ENCODE measurements around the gene COMMD1. TPM values are rescaled to one million over a fixed set of nuclear protein-coding genes. Genes with fewer than 3 reads are reported as not detected.
"Not testable (repeated sequence)": the region's sequence is repeated elsewhere in the genome, so short reads cannot be mapped to it uniquely, and the experiment has no call there.

COMMD1 gene
- 43.6 and 46.8 TPM in 2 replicates for total RNA-seq (ENCODE audit: low replicate concordance)
- long read RNA-seq, transcript COMMD1-201 (3 exons, 911 nt) = major isoform, 19 of 39 reads
- long read RNA-seq, partial matches to known transcripts = 0 of 39 reads
- long read RNA-seq, other reads (novel, unspliced or antisense) = 20 of 39 reads

DNA sequence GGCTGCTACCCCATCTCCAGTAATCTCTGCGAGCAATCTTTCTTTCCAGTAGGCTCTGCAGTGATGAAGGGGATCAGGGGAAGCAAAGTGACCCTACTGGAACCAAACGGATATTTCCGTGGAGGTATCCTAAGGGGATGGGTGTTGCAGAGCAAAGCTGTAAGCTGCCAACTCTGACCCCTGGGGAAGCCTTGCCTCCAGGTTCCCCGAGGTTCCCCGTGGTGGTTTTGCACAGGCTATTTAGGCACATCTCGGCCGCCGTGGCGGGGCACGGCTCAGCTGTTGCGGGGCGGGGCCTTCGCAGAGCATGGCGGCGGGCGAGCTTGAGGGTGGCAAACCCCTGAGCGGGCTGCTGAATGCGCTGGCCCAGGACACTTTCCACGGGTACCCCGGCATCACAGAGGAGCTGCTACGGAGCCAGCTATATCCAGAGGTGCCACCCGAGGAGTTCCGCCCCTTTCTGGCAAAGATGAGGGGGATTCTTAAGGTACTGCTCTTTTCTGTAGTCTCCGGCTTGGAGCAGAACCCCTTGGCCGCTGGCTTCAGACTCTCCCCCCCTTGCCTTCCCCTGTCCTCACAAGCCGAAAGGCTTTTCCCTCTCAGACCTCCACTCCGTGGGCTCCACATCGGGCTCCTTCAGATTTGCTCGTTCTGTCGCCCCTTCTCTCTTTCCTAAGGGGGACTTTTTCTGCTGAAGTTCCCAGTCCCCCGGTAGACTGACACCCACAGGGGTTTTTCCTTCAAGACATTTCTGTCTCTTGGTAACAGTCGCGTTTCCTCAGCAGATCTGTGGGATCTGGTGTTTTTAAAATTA lies at the start of gene COMMD1:
TSS of gene COMMD1 (plus strand) at position 303 of the 814 bp plus-strand sequence. CDS start at position 308, 5 bp downstream.
- H3K27me3 Mint-ChIP-seq = no peaks in the 10 kb centered on the region
- DNase-seq (ENCODE audit: extremely low spot score, unreplicated experiment) = peak; percentile 81
- H3K4me1 Mint-ChIP-seq (ENCODE audit: unreplicated experiment) = no peaks in the 10 kb centered on the region
- H3K4me3 Mint-ChIP-seq = peak within 1 kb of the TSS; percentile 97
- no peaks in the 10 kb centered on the region for H3K36me3 Mint-ChIP-seq
- no peaks in the 10 kb centered on the region for H3K9me3 Mint-ChIP-seq
- H3K27ac Mint-ChIP-seq = peak within 1 kb of the TSS; percentile 73
- TF ChIP-seq CTCF (conservative IDR thresholded peaks at IDR 0.05) = no peak

GRCh38 chr2:61857224-61857623 lies 48.2 kb upstream of the COMMD1 start:
- Mint-ChIP-seq H3K4me3 (no peak overlapping the region), H3K4me1 (ENCODE audit: unreplicated experiment) (peaks cover 8% of the 10 kb centered on the region), H3K27me3 (no peaks in the 10 kb centered on the region), H3K27ac (no peak overlapping the region), H3K9me3 (no peaks in the 10 kb centered on the region), H3K36me3 (peaks cover 7% of the 10 kb centered on the region)
- no peak for TF ChIP-seq CTCF (conservative IDR thresholded peaks at IDR 0.05)
- DNase-seq (ENCODE audit: extremely low spot score, unreplicated experiment) = no peak

DNA sequence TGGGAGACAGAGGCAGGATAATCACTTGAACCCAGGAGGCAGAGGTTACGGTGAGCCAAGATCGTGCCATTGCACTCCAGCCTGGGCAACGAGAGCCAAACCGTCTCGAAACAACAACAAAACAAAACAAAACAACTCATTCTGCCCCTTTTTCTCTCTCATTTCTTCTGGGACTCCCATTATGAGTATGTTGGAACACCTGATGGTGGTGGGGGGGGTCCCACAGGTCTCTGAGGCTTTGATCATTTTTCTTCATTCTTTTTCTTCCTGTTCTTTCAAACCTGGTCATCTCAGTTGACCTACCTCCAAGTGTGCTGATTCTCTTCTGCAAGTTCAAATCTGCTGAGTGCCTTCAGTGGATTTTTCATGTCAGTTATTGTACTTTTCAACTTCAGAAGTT lies 43.4 kb upstream of the COMMD1 start:
- H3K27me3 Mint-ChIP-seq = no peaks in the 10 kb centered on the region
- no peak for DNase-seq (ENCODE audit: extremely low spot score, unreplicated experiment)
- H3K4me1 Mint-ChIP-seq (ENCODE audit: unreplicated experiment) = no peaks in the 10 kb centered on the region
- peaks cover 4% of the 10 kb centered on the region for H3K9me3 Mint-ChIP-seq
- no peak for TF ChIP-seq CTCF (conservative IDR thresholded peaks at IDR 0.05)
- peaks cover 37% of the 10 kb centered on the region for H3K36me3 Mint-ChIP-seq
- H3K4me3 Mint-ChIP-seq = no peak overlapping the region
- H3K27ac Mint-ChIP-seq = no peak overlapping the region

DNA sequence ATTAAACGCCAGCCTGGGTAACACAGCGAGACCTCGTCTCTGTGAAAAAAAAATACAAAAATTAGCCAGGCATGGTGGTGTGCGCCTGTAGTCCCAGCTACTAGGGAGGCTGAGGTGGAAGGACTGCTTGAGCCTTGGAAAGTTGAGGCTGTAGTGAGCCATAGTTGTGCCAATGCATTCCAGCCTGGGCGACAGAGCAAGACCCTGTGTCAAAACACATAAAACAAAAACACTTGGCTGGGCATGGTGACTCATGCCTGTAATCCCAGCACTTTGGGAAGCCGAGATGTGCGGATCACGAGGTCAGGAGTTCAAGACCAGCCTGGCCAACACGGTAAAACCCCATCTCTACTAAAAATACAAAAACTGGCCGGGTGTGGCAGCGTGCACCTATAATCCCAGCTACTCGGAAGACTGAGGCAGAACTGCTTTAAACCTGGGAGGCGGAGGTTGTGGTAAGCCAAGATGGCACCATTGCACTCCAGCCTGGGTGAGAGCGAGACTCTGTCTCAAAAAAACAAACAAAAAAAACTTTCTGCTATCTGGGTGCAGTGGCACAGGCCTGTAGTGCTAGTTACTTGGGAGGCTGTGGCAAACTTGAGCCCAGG lies 38.9 kb upstream of the COMMD1 start:
- peaks cover 54% of the 10 kb centered on the region for H3K36me3 Mint-ChIP-seq
- not testable (repeated sequence) for H3K4me3 Mint-ChIP-seq; H3K27ac Mint-ChIP-seq; H3K9me3 Mint-ChIP-seq; H3K27me3 Mint-ChIP-seq; DNase-seq (ENCODE audit: extremely low spot score, unreplicated experiment); H3K4me1 Mint-ChIP-seq (ENCODE audit: unreplicated experiment)

GRCh38 chr2:61876400-61876799 lies 29.1 kb upstream of the COMMD1 start:
- no peak for TF ChIP-seq CTCF (conservative IDR thresholded peaks at IDR 0.05)
- DNase-seq (ENCODE audit: extremely low spot score, unreplicated experiment) = no peak
- Mint-ChIP-seq H3K27me3 (no peaks in the 10 kb centered on the region), H3K9me3 (no peaks in the 10 kb centered on the region), H3K27ac (no peak overlapping the region), H3K4me1 (ENCODE audit: unreplicated experiment) (no peaks in the 10 kb centered on the region), H3K4me3 (no peak overlapping the region), H3K36me3 (peaks cover 28% of the 10 kb centered on the region)

All from type B pancreatic cell (in vitro differentiated cells).